ENCODE results near the gene CDC42BPB. TPM values are rescaled to one million over a fixed set of nuclear protein-coding genes. Genes with fewer than 3 reads are reported as not detected.

The CDC42BPB gene
- total and polyA plus RNA-seq, 2 of the 13 experiments (the other 11 are each of a cell fraction or from before 2014, with no cell fraction given) = 19.7 to 32.3 TPM

DNA sequence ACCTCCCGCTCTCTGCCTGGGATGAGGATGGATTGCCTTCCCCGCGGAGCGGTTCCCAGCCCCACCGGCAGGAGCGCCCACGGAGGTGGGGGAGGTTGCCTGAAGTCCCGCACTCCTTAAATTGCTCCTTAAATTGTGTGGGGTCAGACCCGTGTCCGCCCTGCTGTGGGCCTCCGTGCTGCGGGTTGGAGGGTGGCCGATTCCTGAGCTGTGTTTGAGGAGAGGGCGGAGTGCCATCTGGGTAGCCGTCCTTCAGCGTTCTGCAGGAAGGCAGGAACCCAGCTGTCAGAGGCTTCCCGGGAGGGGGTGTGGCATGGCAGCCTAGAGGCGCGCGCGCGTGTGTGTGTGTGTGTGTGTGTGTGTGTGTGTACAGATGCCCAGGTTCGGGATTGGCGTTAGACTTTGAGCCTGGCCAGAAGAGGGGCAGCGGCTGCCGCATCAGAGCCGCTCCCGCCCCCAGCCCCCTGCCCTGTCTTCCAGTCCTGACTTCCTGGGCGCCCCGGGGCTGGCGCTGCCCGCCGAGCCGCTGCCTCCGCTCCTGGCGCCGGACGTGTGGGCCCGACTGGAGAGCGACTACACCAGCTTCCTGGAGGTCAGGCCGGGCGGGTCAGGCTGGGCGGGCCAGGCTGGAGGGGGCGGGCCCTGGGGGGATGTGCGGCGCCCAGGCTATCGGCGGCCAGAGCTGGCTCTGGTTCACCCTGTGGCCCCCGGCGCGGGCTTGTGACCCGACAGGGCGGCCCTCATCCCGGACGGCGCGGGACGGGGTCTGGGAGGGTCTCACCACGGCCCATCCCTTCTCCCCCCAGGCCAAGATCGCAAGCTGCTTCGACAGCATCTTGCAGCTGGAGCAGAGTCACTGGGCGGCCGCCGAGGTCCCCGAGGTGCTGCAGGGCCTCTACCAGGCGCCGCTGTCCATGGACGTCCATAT is 46.4 kb upstream of the CDC42BPB start (continued):
- no peak for TF ChIP-seq ZNF292 (CRISPR knock-in tag; IDR thresholded peaks at IDR 0.05; ENCODE audit: borderline replicate concordance, low read depth)
- peak; percentile 33; the same call in 1 of the 2 replicates for TF ChIP-seq JUND (CRISPR knock-in tag; IDR thresholded peaks at IDR 0.05)
- TF ChIP-seq, protein P1, sequence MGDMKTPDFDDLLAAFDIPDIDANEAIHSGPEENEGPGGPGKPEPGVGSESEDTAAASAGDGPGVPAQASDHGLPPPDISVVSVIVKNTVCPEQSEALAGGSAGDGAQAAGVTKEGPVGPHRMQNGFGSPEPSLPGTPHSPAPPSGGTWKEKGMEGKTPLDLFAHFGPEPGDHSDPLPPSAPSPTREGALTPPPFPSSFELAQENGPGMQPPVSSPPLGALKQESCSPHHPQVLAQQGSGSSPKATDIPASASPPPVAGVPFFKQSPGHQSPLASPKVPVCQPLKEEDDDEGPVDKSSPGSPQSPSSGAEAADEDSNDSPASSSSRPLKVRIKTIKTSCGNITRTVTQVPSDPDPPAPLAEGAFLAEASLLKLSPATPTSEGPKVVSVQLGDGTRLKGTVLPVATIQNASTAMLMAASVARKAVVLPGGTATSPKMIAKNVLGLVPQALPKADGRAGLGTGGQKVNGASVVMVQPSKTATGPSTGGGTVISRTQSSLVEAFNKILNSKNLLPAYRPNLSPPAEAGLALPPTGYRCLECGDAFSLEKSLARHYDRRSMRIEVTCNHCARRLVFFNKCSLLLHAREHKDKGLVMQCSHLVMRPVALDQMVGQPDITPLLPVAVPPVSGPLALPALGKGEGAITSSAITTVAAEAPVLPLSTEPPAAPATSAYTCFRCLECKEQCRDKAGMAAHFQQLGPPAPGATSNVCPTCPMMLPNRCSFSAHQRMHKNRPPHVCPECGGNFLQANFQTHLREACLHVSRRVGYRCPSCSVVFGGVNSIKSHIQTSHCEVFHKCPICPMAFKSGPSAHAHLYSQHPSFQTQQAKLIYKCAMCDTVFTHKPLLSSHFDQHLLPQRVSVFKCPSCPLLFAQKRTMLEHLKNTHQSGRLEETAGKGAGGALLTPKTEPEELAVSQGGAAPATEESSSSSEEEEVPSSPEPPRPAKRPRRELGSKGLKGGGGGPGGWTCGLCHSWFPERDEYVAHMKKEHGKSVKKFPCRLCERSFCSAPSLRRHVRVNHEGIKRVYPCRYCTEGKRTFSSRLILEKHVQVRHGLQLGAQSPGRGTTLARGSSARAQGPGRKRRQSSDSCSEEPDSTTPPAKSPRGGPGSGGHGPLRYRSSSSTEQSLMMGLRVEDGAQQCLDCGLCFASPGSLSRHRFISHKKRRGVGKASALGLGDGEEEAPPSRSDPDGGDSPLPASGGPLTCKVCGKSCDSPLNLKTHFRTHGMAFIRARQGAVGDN (CRISPR knock-in tag; IDR thresholded peaks at IDR 0.05) = peak; percentile 75
- no peak for TF ChIP-seq KLF16 (CRISPR knock-in tag; IDR thresholded peaks at IDR 0.05)
- TF ChIP-seq NONO (IDR thresholded peaks at IDR 0.05) = no peak
- peak; percentile 96 for TF ChIP-seq NONO (CRISPR knock-in tag; conservative IDR thresholded peaks at IDR 0.05)
- TF ChIP-seq ATF7 (IDR thresholded peaks at IDR 0.05) = no peak
- TF ChIP-seq ATF7 (CRISPR knock-in tag; IDR thresholded peaks at IDR 0.05) = peak; percentile 73; the same call in 1 of the 2 replicates
- TF ChIP-seq SMAD9 (CRISPR knock-in tag; IDR thresholded peaks at IDR 0.05) = no peak
- no peak; the same call in 1 of the 2 replicates for TF ChIP-seq TP53 (CRISPR knock-in tag; conservative IDR thresholded peaks at IDR 0.05)
- TF ChIP-seq JARID2 (CRISPR knock-in tag; IDR thresholded peaks at IDR 0.05; ENCODE audit: insufficient replicate concordance) = no peak
- TF ChIP-seq, protein P2, sequence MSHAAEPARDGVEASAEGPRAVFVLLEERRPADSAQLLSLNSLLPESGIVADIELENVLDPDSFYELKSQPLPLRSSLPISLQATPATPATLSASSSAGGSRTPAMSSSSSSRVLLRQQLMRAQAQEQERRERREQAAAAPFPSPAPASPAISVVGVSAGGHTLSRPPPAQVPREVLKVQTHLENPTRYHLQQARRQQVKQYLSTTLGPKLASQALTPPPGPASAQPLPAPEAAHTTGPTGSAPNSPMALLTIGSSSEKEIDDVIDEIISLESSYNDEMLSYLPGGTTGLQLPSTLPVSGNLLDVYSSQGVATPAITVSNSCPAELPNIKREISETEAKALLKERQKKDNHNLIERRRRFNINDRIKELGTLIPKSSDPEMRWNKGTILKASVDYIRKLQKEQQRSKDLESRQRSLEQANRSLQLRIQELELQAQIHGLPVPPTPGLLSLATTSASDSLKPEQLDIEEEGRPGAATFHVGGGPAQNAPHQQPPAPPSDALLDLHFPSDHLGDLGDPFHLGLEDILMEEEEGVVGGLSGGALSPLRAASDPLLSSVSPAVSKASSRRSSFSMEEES (CRISPR knock-in tag; IDR thresholded peaks at IDR 0.05) = no peak
- TF ChIP-seq ZNF251 (CRISPR knock-in tag; IDR thresholded peaks at IDR 0.05) = no peak
- TF ChIP-seq ARHGAP35 (CRISPR knock-in tag; IDR thresholded peaks at IDR 0.05; ENCODE audit: borderline replicate concordance) = no peak; the same call in 1 of the 2 replicates
- TF ChIP-seq CAMTA2 (CRISPR knock-in tag; IDR thresholded peaks at IDR 0.05; ENCODE audit: borderline replicate concordance) = no peak
- no peak for TF ChIP-seq XBP1 (CRISPR knock-in tag; IDR thresholded peaks at IDR 0.05)
- TF ChIP-seq ZFY (CRISPR knock-in tag; IDR thresholded peaks at IDR 0.05) = peak; percentile 71
- TF ChIP-seq FLYWCH1 (CRISPR knock-in tag; IDR thresholded peaks at IDR 0.05) = no peak
- TF ChIP-seq ZNF256 (CRISPR knock-in tag; conservative IDR thresholded peaks at IDR 0.05) = no peak
- TF ChIP-seq, protein P3, sequence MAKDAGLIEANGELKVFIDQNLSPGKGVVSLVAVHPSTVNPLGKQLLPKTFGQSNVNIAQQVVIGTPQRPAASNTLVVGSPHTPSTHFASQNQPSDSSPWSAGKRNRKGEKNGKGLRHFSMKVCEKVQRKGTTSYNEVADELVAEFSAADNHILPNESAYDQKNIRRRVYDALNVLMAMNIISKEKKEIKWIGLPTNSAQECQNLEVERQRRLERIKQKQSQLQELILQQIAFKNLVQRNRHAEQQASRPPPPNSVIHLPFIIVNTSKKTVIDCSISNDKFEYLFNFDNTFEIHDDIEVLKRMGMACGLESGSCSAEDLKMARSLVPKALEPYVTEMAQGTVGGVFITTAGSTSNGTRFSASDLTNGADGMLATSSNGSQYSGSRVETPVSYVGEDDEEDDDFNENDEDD (CRISPR knock-in tag; IDR thresholded peaks at IDR 0.05; ENCODE audit: borderline replicate concordance) = no peak
- no peak for TF ChIP-seq ZNF264 (CRISPR knock-in tag; IDR thresholded peaks at IDR 0.05)
- peak; percentile 22; the same call in 1 of the 2 replicates for TF ChIP-seq FOXK1 (CRISPR knock-in tag; IDR thresholded peaks at IDR 0.05; ENCODE audit: borderline replicate concordance, low read depth)
- TF ChIP-seq POLR2A (IDR thresholded peaks at IDR 0.05; ENCODE audit: insufficient read depth in 1 of 2, low read depth in 2 of 2, low read length in 2 of 2) = peak in 1 of 2 experiments; percentile 50; a peak in 1 of 4 replicates
- no peak for TF ChIP-seq RORA (CRISPR knock-in tag; IDR thresholded peaks at IDR 0.05)
- no peak for TF ChIP-seq ZZZ3 (CRISPR knock-in tag; IDR thresholded peaks at IDR 0.05; ENCODE audit: borderline replicate concordance)
